A549 (cell line): ENCODE results near the gene XPR1. TPM values are rescaled to one million over a fixed set of nuclear protein-coding genes. Genes with fewer than 3 reads are reported as not detected.

ENCODE experiments used
- ATAC-seq, 2 experiments: fragments of 200-7000 bp in 1 of 2; fragments of >200 bp in 1 of 2; cut with Nextera tagmentation in 1 of 2; cut with Tn5 transposase in 1 of 2; 3 replicates each; pipeline versions ENCODE4 v1.8.0 to v1.9.1; 2018 to 2020; ENCODE audit warnings: mild to moderate bottlenecking in 1 of 2, moderate library complexity in 1 of 2
- CTCF ChIA-PET: fragments of 300-600 bp; sonication (Branson Sonifier 250); formaldehyde crosslinking; extraction: SDS; loops from one replicate; lab custom pipeline; 2021; ENCODE audit warnings: antibody characterized with exemption, inconsistent platforms; lab: Yijun Ruan, JAX
- POLR2A ChIA-PET: fragments of 350-600 bp; formaldehyde crosslinking; extraction: SDS; loops from one replicate; lab custom pipeline; 2021; ENCODE audit warnings: antibody characterized with exemption, inconsistent platforms; lab: Yijun Ruan, JAX
- DNase-seq, 2 experiments: peaks; one replicate each; pipeline versions ENCODE4 v3.0.0 to v3.0.0-alpha.2; 2011 to 2016; ENCODE audit warnings: low read depth in 1 of 2, low spot score in 1 of 2
- FAIRE-seq: peaks from 2 replicates; lab custom pipeline; 2011; peaks lifted over from hg19 to GRCh38; lab: Jason Lieb, UNC
- H3K27ac ChIP-seq, 2 experiments: fragments of >200 bp; sonication (Bioruptor Twin); formaldehyde crosslinking; 3 replicates each; pipeline ENCODE4 v1.5.1; 2016 to 2017
- H3K4me1 ChIP-seq: fragments of >200 bp; sonication (Bioruptor Twin); formaldehyde crosslinking; 3 replicates; pipeline ENCODE4 v1.6.1; 2016
- H3K4me2 ChIP-seq: fragments of >200 bp; sonication (Bioruptor Twin); formaldehyde crosslinking; 3 replicates; pipeline ENCODE4 v1.6.1; 2016
- H3K4me3 ChIP-seq: fragments of >200 bp; sonication (Bioruptor Twin); formaldehyde crosslinking; 3 replicates; pipeline ENCODE4 v1.5.1; 2016
- H3K9me3 ChIP-seq: fragments of >200 bp; sonication (Bioruptor Twin); formaldehyde crosslinking; 3 replicates; pipeline ENCODE4 v1.6.1; 2016
- CEBPB ChIP-seq, 2 experiments: fragments of >200 bp in 1 of 2; sonication (Bioruptor Twin) in 1 of 2; formaldehyde crosslinking in 1 of 2; IDR thresholded peaks; 2 replicates each; pipeline ENCODE4 v1.6.1; 2012 to 2016
- CHD2 ChIP-seq: fragments of 150-350 bp; IDR thresholded peaks from 2 replicates; pipeline ENCODE4 v1.6.1; 2014; ENCODE audit warnings: low read length; ENCODE audit not compliant: partially characterized antibody
- CHD4 ChIP-seq: fragments of 200-600 bp; sonication (generic); IDR thresholded peaks from 2 replicates; pipeline ENCODE4 v1.6.1; 2016; ENCODE audit warnings: antibody characterized with exemption, mild to moderate bottlenecking, borderline replicate concordance
- EHF ChIP-seq: fragments of 250-450 bp; sonication (Bioruptor Pico); IDR thresholded peaks from 2 replicates; pipeline ENCODE4 v1.5.0; 2020; ENCODE audit warnings: mild to moderate bottlenecking
- EHMT2 ChIP-seq: fragments of 200-600 bp; sonication (generic); IDR thresholded peaks from 2 replicates; pipeline ENCODE4 v1.6.1; 2016; ENCODE audit warnings: antibody characterized with exemption, low read depth, mild to moderate bottlenecking, moderate library complexity
- FOSB ChIP-seq: fragments of 250-450 bp; sonication (Bioruptor Pico); IDR thresholded peaks from 2 replicates; pipeline ENCODE4 v1.5.0; 2020; ENCODE audit warnings: mild to moderate bottlenecking, moderate library complexity
- FOSL2 ChIP-seq, 2 experiments: fragments of 450-650 bp in 1 of 2; fragments of >200 bp in 1 of 2; sonication (Bioruptor Twin) in 1 of 2; formaldehyde crosslinking; IDR thresholded peaks; 2 replicates each; pipeline versions ENCODE4 v1.5.0 to v1.6.1; 2016 to 2020; ENCODE audit warnings: mild to moderate bottlenecking in 1 of 2, moderate library complexity in 1 of 2
- GATA3 ChIP-seq: IDR thresholded peaks from 2 replicates; pipeline ENCODE4 v1.6.1; 2012; ENCODE audit warnings: borderline replicate concordance
- HDAC2 ChIP-seq: fragments of 200-600 bp; sonication (generic); IDR thresholded peaks from 2 replicates; pipeline ENCODE4 v1.6.1; 2016
- HEYL ChIP-seq: fragments of 250-450 bp; sonication (Bioruptor Pico); IDR thresholded peaks from 2 replicates; pipeline ENCODE4 v1.8.0; 2021; ENCODE audit warnings: mild to moderate bottlenecking, moderate library complexity
- HOXA7 ChIP-seq: fragments of 250-450 bp; sonication (Bioruptor Pico); IDR thresholded peaks from 2 replicates; pipeline ENCODE4 v1.5.0; 2020; ENCODE audit warnings: mild to moderate bottlenecking, moderate library complexity
- HOXB13 ChIP-seq: fragments of 250-450 bp; sonication (Bioruptor Pico); IDR thresholded peaks from 2 replicates; pipeline ENCODE4 v1.5.0; 2020; ENCODE audit warnings: low read depth, mild to moderate bottlenecking, moderate library complexity
- HOXB5 ChIP-seq: fragments of 250-450 bp; sonication (Bioruptor Pico); IDR thresholded peaks from 2 replicates; pipeline ENCODE4 v1.5.0; 2020; ENCODE audit warnings: mild to moderate bottlenecking, moderate library complexity
- JUN ChIP-seq, 2 experiments: fragments of >200 bp; sonication (Bioruptor Twin); formaldehyde crosslinking; IDR thresholded peaks; 2 replicates in 1 of 2; 3 replicates in 1 of 2; pipeline ENCODE4 v1.6.1; 2016 to 2017
- JUNB ChIP-seq: fragments of >200 bp; sonication (Bioruptor Twin); formaldehyde crosslinking; IDR thresholded peaks from 2 replicates; pipeline ENCODE4 v1.6.1; 2016
- KDM1A ChIP-seq: fragments of 200-600 bp; sonication (generic); IDR thresholded peaks from 2 replicates; pipeline ENCODE4 v1.6.1; 2016; ENCODE audit warnings: low read depth, mild to moderate bottlenecking
- KDM5A ChIP-seq: fragments of 200-600 bp; sonication (generic); IDR thresholded peaks from 2 replicates; pipeline ENCODE4 v1.6.1; 2016; ENCODE audit warnings: antibody characterized with exemption, mild to moderate bottlenecking
- MYC ChIP-seq: IDR thresholded peaks from 2 replicates; pipeline ENCODE4 v1.6.1; 2012; ENCODE audit warnings: mild to moderate bottlenecking, inconsistent platforms, low read length, improper control_type of control experiment, borderline replicate concordance
- PBX3 ChIP-seq: IDR thresholded peaks from 2 replicates; pipeline ENCODE4 v1.6.1; 2012
- PHF8 ChIP-seq: fragments of 200-600 bp; sonication (generic); IDR thresholded peaks from 2 replicates; pipeline ENCODE4 v1.6.1; 2016; ENCODE audit warnings: low read depth, mild to moderate bottlenecking, antibody characterized with exemption, moderate library complexity, borderline replicate concordance
- POLR2A ChIP-seq: IDR thresholded peaks from 2 replicates; pipeline ENCODE4 v1.6.1; 2012; ENCODE audit warnings: mild to moderate bottlenecking, low read length
- RAD21 ChIP-seq, 2 experiments: fragments of >200 bp in 1 of 2; sonication (Bioruptor Twin) in 1 of 2; formaldehyde crosslinking in 1 of 2; IDR thresholded peaks in 1 of 2; conservative IDR thresholded peaks in 1 of 2; 2 replicates in 1 of 2; 3 replicates in 1 of 2; pipeline ENCODE4 v1.6.1; 2012 to 2018; ENCODE audit warnings: inconsistent platforms in 1 of 2
- RARB ChIP-seq: fragments of 250-450 bp; sonication (Bioruptor Pico); IDR thresholded peaks from 2 replicates; pipeline ENCODE4 v1.8.0; 2021; ENCODE audit warnings: mild to moderate bottlenecking, moderate library complexity
- REST ChIP-seq: fragments of 200-600 bp; sonication (generic); IDR thresholded peaks from 2 replicates; pipeline ENCODE4 v1.6.1; 2016; ENCODE audit warnings: antibody characterized with exemption, mild to moderate bottlenecking, moderate library complexity
- RNF2 ChIP-seq: fragments of 200-600 bp; sonication (generic); IDR thresholded peaks from 2 replicates; pipeline ENCODE4 v1.6.1; 2016; ENCODE audit warnings: low read depth, mild to moderate bottlenecking, antibody characterized with exemption, moderate library complexity, borderline replicate concordance
- SMC3 ChIP-seq: fragments of >200 bp; sonication (Bioruptor Twin); formaldehyde crosslinking; IDR thresholded peaks from 3 replicates; pipeline ENCODE4 v1.6.1; 2018; ENCODE audit warnings: inconsistent platforms
- SREBF2 ChIP-seq: fragments of 450-650 bp; IDR thresholded peaks from 2 replicates; pipeline ENCODE4 v1.6.1; 2014; ENCODE audit warnings: mild to moderate bottlenecking, moderate library complexity
- TP53 ChIP-seq: fragments of 250-450 bp; sonication (Bioruptor Pico); IDR thresholded peaks from 2 replicates; pipeline ENCODE4 v1.5.0; 2021; ENCODE audit warnings: mild to moderate bottlenecking, moderate library complexity
- USF2 ChIP-seq: fragments of 450-650 bp; IDR thresholded peaks from 2 replicates; pipeline ENCODE4 v1.6.1; 2014; ENCODE audit warnings: antibody characterized with exemption
- ZFP36 ChIP-seq: fragments of 450-650 bp; IDR thresholded peaks from 2 replicates; pipeline ENCODE4 v1.6.1; 2014; ENCODE audit warnings: borderline replicate concordance; ENCODE audit not compliant: partially characterized antibody
- WGBS: methylation state at CpG from one replicate; pipeline ENCODE4 v1.1.6; 2017; ENCODE audit errors: missing lambda C conversion rate; 5-methylcytosine and 5-hydroxymethylcytosine counted together
- polyA plus RNA-seq, 4 experiments: library from polyadenylated mRNA; depleted of rRNA in 3 of 4; stranded (reverse); fragments of >200 nt; fragmentation: RNase III in 1 of 4; extraction: RNeasy Plus Mini Kit Qiagen cat#74134 plus additional on column Dnase treatment in 1 of 4; gene quantifications; 2 replicates in 3 of 4; 3 replicates in 1 of 4; pipeline ENCODE4 v1.2.3, GENCODE V29; 2011 to 2017

The XPR1 gene
- polyA plus RNA-seq, 2 of the 4 experiments (the other 2 are of a cell fraction) = 37.5 to 86.1 TPM

GRCh38 chr1:180785887-180786286 is 154.1 kb downstream of the XPR1 start:
- Histone ChIP-seq H3K4me1 (peaks cover 11% of the 10 kb centered on the region), H3K9me3 (no peaks in the 10 kb centered on the region), H3K4me2 (no peak overlapping the region), H3K27ac (no peak overlapping the region), H3K4me3 (no peak overlapping the region)
- WGBS = 89% methylated on average over 3 of the region's 3 CpGs
- CTCF ChIA-PET = interaction anchor here (1.5 to 2.3 kb wide), 2 partner anchors 31 to 270 kb away, joined by 3 to 8 read pairs; no protein-coding TSS in a partner anchor
- FAIRE-seq (no peak), DNase-seq (no peak), ATAC-seq (no peak)
- POLR2A ChIA-PET = no interaction called here
- no peak for TF ChIP-seq EHMT2
- no peak for TF ChIP-seq REST
- no peak for TF ChIP-seq FOSB (CRISPR knock-in tag)
- no peak for TF ChIP-seq GATA3
- TF ChIP-seq ZFP36 = no peak
- TF ChIP-seq RARB (CRISPR knock-in tag) = no peak
- TF ChIP-seq RAD21 (conservative IDR thresholded peaks at IDR 0.05 in 1 of 2, IDR thresholded peaks at IDR 0.05 in 1 of 2) = no peak
- TF ChIP-seq HDAC2 = no peak
- no peak for TF ChIP-seq HOXA7 (CRISPR knock-in tag)
- no peak for TF ChIP-seq SREBF2
- TF ChIP-seq SMC3 = no peak
- no peak for TF ChIP-seq KDM5A
- TF ChIP-seq CHD4 = no peak

GRCh38 chr1:180786624-180787023 is 154.8 kb downstream of the XPR1 start:
- 68% methylated on average over 1 of the region's 1 CpG for WGBS
- no peak for FAIRE-seq
- Histone ChIP-seq H3K27ac (no peak overlapping the region), H3K4me1 (peaks cover 11% of the 10 kb centered on the region), H3K9me3 (no peaks in the 10 kb centered on the region), H3K4me2 (no peak overlapping the region), H3K4me3 (no peak overlapping the region)
- ChIA-PET POLR2A (no interaction called here), CTCF (interaction anchor here (0.8 to 2.3 kb wide), 3 partner anchors 30 to 271 kb away, joined by 3 to 8 read pairs (median 3); no protein-coding TSS in a partner anchor)
- DNase-seq = no peak
- TF ChIP-seq MYC (no peak), JUN (IDR thresholded peaks at IDR 0.05) (no peak), CHD4 (no peak), HOXB5 (CRISPR knock-in tag) (no peak), TP53 (CRISPR knock-in tag) (no peak), CHD2 (no peak), USF2 (no peak)
- no peak for ATAC-seq

- ATAC-seq (no peak), FAIRE-seq (no peak), DNase-seq (no peak)
- no peak overlapping the region for H3K27ac ChIP-seq
- H3K4me3 ChIP-seq = no peak overlapping the region
- H3K4me1 ChIP-seq = peaks cover 11% of the 10 kb centered on the region
- ChIA-PET CTCF (interaction anchor here (0.8 to 2.3 kb wide), 4 partner anchors 14 to 272 kb away, joined by 3 to 8 read pairs (median 3); no protein-coding TSS in a partner anchor), POLR2A (no interaction called here)
- no peak overlapping the region for H3K4me2 ChIP-seq
- whole genome bisulfite sequencing = 90% methylated on average over 5 of the region's 5 CpGs
- H3K9me3 ChIP-seq = no peaks in the 10 kb centered on the region
- TF ChIP-seq FOSB (CRISPR knock-in tag) (no peak), RNF2 (no peak), PHF8 (no peak), HOXB13 (no peak), PBX3 (no peak), FOSL2 (IDR thresholded peaks at IDR 0.05) (no peak), FOSL2 (CRISPR knock-in tag; IDR thresholded peaks at IDR 0.05) (no peak), POLR2A (no peak), KDM1A (no peak), RAD21 (conservative IDR thresholded peaks at IDR 0.05 in 1 of 2, IDR thresholded peaks at IDR 0.05 in 1 of 2) (no peak), JUNB (no peak), RARB (CRISPR knock-in tag) (no peak), EHF (CRISPR knock-in tag) (no peak), CEBPB (IDR thresholded peaks at IDR 0.05) (no peak), HEYL (no peak)
Measured at GRCh38 chr1:180787628-180788307, 155.9 kb downstream of the XPR1 start.
